Fibroblast of lung (primary cell): Measurements from ENCODE around the gene FSD1L.
A peak's percentile ranks its signal among the peaks of the same experiment; 100 is the strongest.

Experiments used
- CTCF ChIP-seq, 2 donors: IDR thresholded peaks in 1 of 2; conservative IDR thresholded peaks in 1 of 2; 1 replicate in 1 of 2; 2 replicates in 1 of 2; pipeline ENCODE4 v1.5.1; 2011 to 2012; ENCODE audit warnings: low read length in 2 of 2, control low read depth in 1 of 2, inconsistent platforms in 1 of 2, low read depth in 1 of 2, mild to moderate bottlenecking in 1 of 2
- EZH2 ChIP-seq: IDR thresholded peaks from 2 replicates; pipeline ENCODE4 v1.5.1; 2012; ENCODE audit warnings: low read length, control low read depth, mild to moderate bottlenecking; ENCODE audit errors: missing control alignments

GRCh38 chr9:105539452-105539851, 91.6 kb downstream of the FSD1L start:
- TF ChIP-seq EZH2, result no peak
- TF ChIP-seq CTCF (conservative IDR thresholded peaks at IDR 0.05 in 1 of 2, IDR thresholded peaks at IDR 0.05 in 1 of 2; ENCODE audit: low read depth in 1 of 2, low read length in 2 of 2), result peak in 1 of 2 donors; percentile 12
